ENCODE results near the gene MRPL34. TPM values are rescaled to one million over a fixed set of nuclear protein-coding genes. Genes with fewer than 3 reads are reported as not detected.
A peak's percentile ranks its signal among the peaks of the same experiment; 100 is the strongest.

The MRPL34 gene
- total and polyA plus RNA-seq, 9 of the 15 experiments (the other 6 are each of a cell fraction or from before 2014, with no cell fraction given): 11.5 to 256 (median 72.5) TPM

- no peak for TF ChIP-seq PREB (CRISPR knock-in tag; IDR thresholded peaks at IDR 0.05)
- TF ChIP-seq CTCFL (IDR thresholded peaks at IDR 0.05; ENCODE audit: borderline replicate concordance, insufficient read depth, low read depth, low read length, poor library complexity, severe bottlenecking): peak; percentile 59
- no peak for TF ChIP-seq RREB1 (CRISPR knock-in tag; IDR thresholded peaks at IDR 0.05)
- TF ChIP-seq E2F6 (IDR thresholded peaks at IDR 0.05; ENCODE audit: borderline replicate concordance in 1 of 2, extremely low read depth in 1 of 2, insufficient read depth in 1 of 2, insufficient read length in 1 of 2, low read depth in 1 of 2, low read length in 1 of 2, poor library complexity in 1 of 2, severe bottlenecking in 1 of 2): peak; percentile 56 to 60
- TF ChIP-seq CBX3 (IDR thresholded peaks at IDR 0.05; ENCODE audit: borderline replicate concordance in 1 of 2, low read length in 2 of 2): peak in 1 of 2 experiments; percentile 30; a peak in 1 of 3 replicates
- no peak for TF ChIP-seq TCF7 (IDR thresholded peaks at IDR 0.05; ENCODE audit: borderline replicate concordance)
- TF ChIP-seq ARID3A (IDR thresholded peaks at IDR 0.05; ENCODE audit: borderline replicate concordance, low read depth, low read length): no peak
- TF ChIP-seq JUNB (CRISPR knock-in tag; conservative IDR thresholded peaks at IDR 0.05): no peak
- no peak for TF ChIP-seq CHD4 (IDR thresholded peaks at IDR 0.05; ENCODE audit: insufficient read depth, insufficient replicate concordance, low read depth, low read length, poor library complexity, severe bottlenecking)
- no peak for TF ChIP-seq SNIP1 (IDR thresholded peaks at IDR 0.05; ENCODE audit: low read depth)
- no peak for TF ChIP-seq TAL1 (IDR thresholded peaks at IDR 0.05)
- TF ChIP-seq YY1 (IDR thresholded peaks at IDR 0.05; ENCODE audit: borderline replicate concordance in 1 of 3, control insufficient read depth in 1 of 3, extremely low read depth in 1 of 3, insufficient read depth in 3 of 3, insufficient read length in 1 of 3, insufficient replicate concordance in 2 of 3, low read depth in 1 of 3, low read length in 2 of 3): peak in 1 of 3 experiments; percentile 57
These were observed 44.8 kb upstream of the MRPL34 start (continued) for GRCh38 chr19:17260842-17261325.

All from K562 (cell line).